Measurements from ENCODE around the gene BMPR1A. TPM values are rescaled to one million over a fixed set of nuclear protein-coding genes. Genes with fewer than 3 reads are reported as not detected.
"Not testable (repeated sequence)": the region's sequence is repeated elsewhere in the genome, so short reads cannot be mapped to it uniquely, and the experiment has no call there.

The BMPR1A gene
- total and polyA plus RNA-seq, 5 donors = 10.8 to 92.0 (median 62.2) TPM

DNA sequence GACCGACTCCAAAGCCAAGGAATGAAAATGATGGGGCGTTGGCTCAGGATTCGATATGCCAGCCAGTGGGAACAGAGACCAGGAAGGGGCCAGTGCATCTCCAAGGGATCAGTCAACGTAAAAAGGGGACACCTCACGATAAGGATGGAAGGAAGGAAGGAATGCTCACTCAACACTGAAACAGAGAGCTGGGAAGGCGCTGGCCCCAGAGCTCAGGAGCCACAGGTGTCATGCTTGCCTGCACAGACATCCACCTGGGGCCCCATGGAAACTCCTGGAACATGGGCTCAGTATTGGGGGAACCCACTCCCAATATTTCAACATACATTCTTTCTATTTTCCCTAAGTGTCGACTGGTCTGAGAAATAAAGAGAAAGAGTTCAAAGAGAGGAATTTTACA lies 195.7 kb downstream of the BMPR1A start:
- Histone ChIP-seq H3K4me3 (ENCODE audit: low read length) (no peak overlapping the region), H3K9me3 (ENCODE audit: control insufficient read depth, low read length) (no peaks in the 10 kb centered on the region), H3K27ac (ENCODE audit: low read length) (no peak overlapping the region), H3K27me3 (ENCODE audit: control insufficient read depth, insufficient read depth) (no peaks in the 10 kb centered on the region), H3K4me1 (ENCODE audit: control insufficient read depth, insufficient read depth, low read length) (peaks cover 8% of the 10 kb centered on the region)
- no peak for ATAC-seq
- DNase-seq = peak in 1 of 3 donors; percentile 18
- intact Hi-C loops (cut with DNase I) = no loop called here
- 89% methylated on average over 7 of the region's 7 CpGs for WGBS

DNA sequence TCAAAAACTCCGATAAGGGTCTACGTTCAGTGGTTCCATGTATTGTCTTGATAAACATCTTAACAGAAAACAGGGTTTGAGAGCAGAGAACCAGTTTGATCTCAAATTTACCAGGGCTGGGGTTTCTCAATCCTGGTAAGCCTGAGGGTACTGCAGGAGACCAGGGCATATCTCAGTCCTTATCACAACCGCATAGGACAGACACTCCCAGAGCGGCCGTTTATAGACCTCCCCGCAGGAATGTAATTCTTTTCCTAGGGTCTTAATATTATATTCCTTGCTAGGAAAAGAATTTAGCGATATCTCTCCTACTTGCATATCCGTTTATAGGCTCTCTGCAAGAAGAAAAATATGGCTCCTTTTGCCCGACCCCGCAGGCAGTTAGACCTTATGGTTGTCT lies 196.3 kb downstream of the BMPR1A start:
- H3K9me3 ChIP-seq (ENCODE audit: control insufficient read depth, low read length); H3K27me3 ChIP-seq (ENCODE audit: control insufficient read depth, insufficient read depth); H3K4me1 ChIP-seq (ENCODE audit: control insufficient read depth, insufficient read depth, low read length); intact Hi-C loops (cut with DNase I); H3K4me3 ChIP-seq (ENCODE audit: low read length); ATAC-seq; H3K27ac ChIP-seq (ENCODE audit: low read length): not testable (repeated sequence)
- peak in 1 of 3 donors; percentile 9 for DNase-seq
- 94% methylated on average over 10 of the region's 10 CpGs for WGBS

DNA sequence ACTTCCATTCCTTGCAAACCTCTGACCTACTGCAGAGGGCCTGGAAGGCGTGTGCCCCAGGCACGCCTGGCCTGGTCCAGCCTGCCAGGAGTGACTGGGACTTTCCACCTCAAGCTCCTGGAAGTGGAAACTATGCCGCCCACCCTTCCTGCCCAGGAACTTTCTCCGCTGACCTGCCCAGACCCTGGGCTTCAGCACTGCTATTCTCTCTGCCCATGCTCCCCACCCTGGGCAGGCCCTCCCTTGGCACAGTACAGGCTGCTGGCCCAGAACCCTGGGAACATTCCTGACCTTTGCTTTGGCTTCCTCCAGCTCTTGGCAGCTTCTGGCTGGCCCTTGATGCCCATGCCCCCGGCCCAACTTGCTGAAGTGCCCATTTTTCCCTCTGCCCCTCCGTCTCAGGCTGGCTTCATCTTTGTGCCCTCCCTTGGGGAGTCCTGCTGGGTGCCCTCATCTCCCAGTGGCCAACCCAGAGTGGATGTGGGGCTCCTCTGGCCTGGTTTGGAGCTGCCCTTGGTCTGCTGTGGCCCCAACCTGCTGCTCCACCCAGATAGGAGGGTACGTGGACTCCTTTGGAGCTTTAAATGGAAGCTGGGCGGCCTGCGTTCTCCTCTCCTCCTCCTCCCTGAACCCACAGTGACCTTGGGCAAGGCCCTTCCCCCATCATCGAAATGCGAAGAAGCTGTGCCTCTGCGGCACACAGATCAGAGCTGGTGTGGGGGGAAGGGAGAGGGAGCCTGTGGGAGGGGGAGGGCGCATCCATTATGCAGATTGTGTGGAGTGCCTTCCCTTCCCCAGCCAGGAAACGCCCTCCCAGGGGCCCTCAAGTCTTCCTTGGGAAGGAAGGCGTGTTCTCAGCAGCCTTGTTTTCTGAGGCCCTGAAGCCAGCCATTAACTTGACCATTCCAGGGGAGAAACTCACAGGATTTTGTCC lies 197.6 kb downstream of the BMPR1A start:
- Histone ChIP-seq H3K4me3 (ENCODE audit: low read length) (peak overlapping the region; percentile 6), H3K9me3 (ENCODE audit: control insufficient read depth, low read length) (no peaks in the 10 kb centered on the region), H3K27ac (ENCODE audit: low read length) (peak overlapping the region; percentile 81), H3K4me1 (ENCODE audit: control insufficient read depth, insufficient read depth, low read length) (peaks cover 8% of the 10 kb centered on the region), H3K27me3 (ENCODE audit: control insufficient read depth, insufficient read depth) (no peaks in the 10 kb centered on the region)
- ATAC-seq (peak; percentile 83 to 84), DNase-seq (peak; percentile 86 to 90 (median 89))
- intact Hi-C loops (cut with DNase I) = no loop called here
- 40% methylated on average over 15 of the region's 15 CpGs for WGBS

DNA sequence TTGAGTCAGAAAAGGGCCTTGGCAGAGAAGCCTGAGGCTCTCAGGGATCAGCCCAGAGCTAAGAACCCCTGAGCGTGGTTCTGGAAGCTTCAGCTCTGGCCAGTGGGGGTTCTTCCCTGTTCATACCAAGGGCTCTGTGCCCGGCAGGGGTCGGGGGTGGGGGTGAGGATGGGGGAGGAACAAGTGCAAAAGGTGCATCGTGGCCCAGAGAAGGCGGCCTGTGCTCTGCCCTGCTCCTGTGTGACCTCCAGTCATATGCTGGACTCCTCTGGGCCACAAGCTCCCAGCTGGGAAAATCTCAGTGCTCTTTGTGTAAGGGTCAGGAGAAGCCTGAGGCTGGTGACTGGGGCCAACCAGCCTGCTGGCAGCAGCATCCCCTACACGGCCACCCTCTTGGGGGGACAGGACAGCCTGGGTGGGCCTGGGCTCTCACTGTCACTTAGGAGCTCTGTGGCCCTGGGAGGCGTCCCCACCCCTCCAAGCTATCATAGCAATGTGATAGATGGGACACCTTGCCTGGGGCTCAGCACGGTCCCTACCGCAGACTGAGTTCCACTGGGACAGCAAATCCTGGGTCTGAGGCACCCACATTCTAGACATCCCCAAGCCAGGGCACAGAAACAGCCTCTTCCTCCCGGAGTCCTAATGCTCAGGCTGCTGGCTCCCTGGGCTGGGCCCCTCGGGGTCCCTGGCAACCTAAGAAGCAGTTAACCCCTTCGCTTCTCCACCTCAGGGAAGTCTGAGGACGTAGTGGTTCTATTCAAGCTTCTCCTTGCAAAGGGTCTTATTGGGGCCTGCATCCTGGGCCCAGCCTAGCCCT lies 198.5 kb downstream of the BMPR1A start:
- Histone ChIP-seq H3K4me1 (ENCODE audit: control insufficient read depth, insufficient read depth, low read length) (peaks cover 8% of the 10 kb centered on the region), H3K4me3 (ENCODE audit: low read length) (peak overlapping the region; percentile 6), H3K9me3 (ENCODE audit: control insufficient read depth, low read length) (no peaks in the 10 kb centered on the region), H3K27ac (ENCODE audit: low read length) (peak overlapping the region; percentile 81), H3K27me3 (ENCODE audit: control insufficient read depth, insufficient read depth) (no peaks in the 10 kb centered on the region)
- peak in 2 of 3 donors; percentile 49 to 53 for DNase-seq
- intact Hi-C loops (cut with DNase I) = no loop called here
- ATAC-seq = no peak
- WGBS = 49% methylated on average over 13 of the region's 13 CpGs

GRCh38 chr10:86955501-86956194 lies 199.2 kb downstream of the BMPR1A start:
- 57% methylated on average over 16 of the region's 16 CpGs for WGBS
- peaks cover 8% of the 10 kb centered on the region for H3K4me1 ChIP-seq (ENCODE audit: control insufficient read depth, insufficient read depth, low read length)
- intact Hi-C loops (cut with DNase I) = no loop called here
- H3K27me3 ChIP-seq (ENCODE audit: control insufficient read depth, insufficient read depth) = no peaks in the 10 kb centered on the region
- DNase-seq (peak; percentile 48 to 74 (median 72)), ATAC-seq (peak in 1 of 2 donors; percentile 9)
- H3K4me3 ChIP-seq (ENCODE audit: low read length) = peak overlapping the region; percentile 47
- peak overlapping the region; percentile 81 for H3K27ac ChIP-seq (ENCODE audit: low read length)
- H3K9me3 ChIP-seq (ENCODE audit: control insufficient read depth, low read length) = no peaks in the 10 kb centered on the region

GRCh38 chr10:86956195-86956847 lies 199.9 kb downstream of the BMPR1A start:
- no peak for ATAC-seq
- peak overlapping the region; percentile 47 for H3K4me3 ChIP-seq (ENCODE audit: low read length)
- peak in 1 of 3 donors; percentile 29 for DNase-seq
- peaks cover 8% of the 10 kb centered on the region for H3K4me1 ChIP-seq (ENCODE audit: control insufficient read depth, insufficient read depth, low read length)
- intact Hi-C loops (cut with DNase I) = no loop called here
- H3K9me3 ChIP-seq (ENCODE audit: control insufficient read depth, low read length) = no peaks in the 10 kb centered on the region
- peak overlapping the region; percentile 78 for H3K27ac ChIP-seq (ENCODE audit: low read length)
- H3K27me3 ChIP-seq (ENCODE audit: control insufficient read depth, insufficient read depth) = no peaks in the 10 kb centered on the region
- 68% methylated on average over 7 of the region's 7 CpGs for WGBS

DNA sequence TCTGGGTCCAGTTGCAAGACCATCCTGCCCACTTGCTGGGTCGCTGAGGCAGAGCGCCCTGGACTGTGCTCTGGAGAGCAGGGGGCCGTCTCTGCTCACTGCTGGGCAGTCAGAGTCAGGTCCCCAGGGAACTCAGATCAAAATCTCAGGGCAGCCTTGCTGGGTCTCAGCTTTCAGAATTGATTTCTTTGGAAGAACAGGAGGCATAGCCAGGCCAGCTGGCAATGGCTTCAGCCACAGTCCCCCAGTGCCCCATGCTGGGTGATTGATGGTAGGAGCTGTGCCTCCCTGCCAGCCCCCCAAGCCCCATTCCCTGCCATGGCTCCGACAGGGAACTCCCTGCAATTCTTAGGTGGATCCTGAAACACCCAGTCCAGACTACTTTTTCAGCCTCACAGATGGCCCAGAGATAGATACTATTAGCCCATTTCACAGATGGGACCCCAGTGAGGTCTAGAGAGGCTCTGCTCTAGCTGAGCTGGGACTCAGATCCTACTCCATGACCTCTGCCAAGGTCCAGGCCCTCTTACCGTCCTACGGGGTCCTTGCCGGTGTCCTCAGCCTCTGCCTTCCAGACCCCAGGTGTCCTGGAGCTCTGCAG lies 200.5 kb downstream of the BMPR1A start:
- peak overlapping the region; percentile 47 for H3K4me3 ChIP-seq (ENCODE audit: low read length)
- WGBS = 66% methylated on average over 7 of the region's 7 CpGs
- H3K4me1 ChIP-seq (ENCODE audit: control insufficient read depth, insufficient read depth, low read length) = peaks cover 8% of the 10 kb centered on the region
- H3K27ac ChIP-seq (ENCODE audit: low read length) = peak overlapping the region; percentile 78
- H3K27me3 ChIP-seq (ENCODE audit: control insufficient read depth, insufficient read depth) = no peaks in the 10 kb centered on the region
- no peaks in the 10 kb centered on the region for H3K9me3 ChIP-seq (ENCODE audit: control insufficient read depth, low read length)
- intact Hi-C loops (cut with DNase I) = no loop called here
- no peak for ATAC-seq
- DNase-seq = peak in 1 of 3 donors; percentile 43

DNA sequence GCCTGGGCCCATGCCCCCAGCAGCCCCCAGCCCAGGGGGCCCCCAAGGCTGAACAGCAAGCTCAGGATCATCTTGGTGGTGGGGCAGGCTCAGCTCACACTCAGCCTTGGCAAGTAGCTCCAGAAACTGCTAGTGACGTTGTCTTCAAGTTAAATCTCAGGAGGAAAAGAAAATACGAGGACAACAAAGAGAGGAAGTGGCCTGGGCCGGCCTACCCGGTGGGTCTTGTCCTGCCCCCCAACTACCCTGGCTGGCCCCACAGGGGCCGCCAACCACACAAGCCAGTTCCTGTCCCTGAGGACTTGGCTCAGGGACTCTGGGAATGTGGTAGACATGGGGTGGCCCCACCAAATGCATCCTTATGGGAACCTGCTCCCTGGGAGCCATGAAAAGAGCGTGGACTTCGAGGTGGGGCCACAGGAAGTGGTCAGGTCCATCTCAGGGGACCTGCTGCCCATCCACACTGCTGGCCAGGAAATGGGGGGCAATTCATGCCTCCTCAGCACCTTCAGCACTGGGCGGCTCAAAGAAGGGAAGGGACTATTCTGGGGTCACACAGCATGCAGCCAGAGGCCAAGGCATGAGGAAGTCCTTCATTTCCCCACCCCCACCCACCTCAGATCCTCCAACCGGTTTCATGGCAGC lies 201.2 kb downstream of the BMPR1A start, which contains the start of gene MMRN2:
Gene MMRN2, minus strand, starts transcription at position 145 of the 645 bp plus-strand sequence. Its CDS starts 74 bp downstream, at position 71.
- peak; percentile 7 to 37 for ATAC-seq
- H3K4me3 ChIP-seq (ENCODE audit: low read length) = peak within 1 kb of the TSS; percentile 47
- intact Hi-C loops (cut with DNase I) = no loop called here
- DNase-seq = peak; percentile 70 to 82 (median 80)
- no peaks in the 10 kb centered on the region for H3K9me3 ChIP-seq (ENCODE audit: control insufficient read depth, low read length)
- WGBS = 42% methylated on average over 9 of the region's 9 CpGs
- H3K4me1 ChIP-seq (ENCODE audit: control insufficient read depth, insufficient read depth, low read length) = peaks cover 8% of the 10 kb centered on the region
- H3K27me3 ChIP-seq (ENCODE audit: control insufficient read depth, insufficient read depth) = no peaks in the 10 kb centered on the region
- peak within 1 kb of the TSS; percentile 78 for H3K27ac ChIP-seq (ENCODE audit: low read length)

DNA sequence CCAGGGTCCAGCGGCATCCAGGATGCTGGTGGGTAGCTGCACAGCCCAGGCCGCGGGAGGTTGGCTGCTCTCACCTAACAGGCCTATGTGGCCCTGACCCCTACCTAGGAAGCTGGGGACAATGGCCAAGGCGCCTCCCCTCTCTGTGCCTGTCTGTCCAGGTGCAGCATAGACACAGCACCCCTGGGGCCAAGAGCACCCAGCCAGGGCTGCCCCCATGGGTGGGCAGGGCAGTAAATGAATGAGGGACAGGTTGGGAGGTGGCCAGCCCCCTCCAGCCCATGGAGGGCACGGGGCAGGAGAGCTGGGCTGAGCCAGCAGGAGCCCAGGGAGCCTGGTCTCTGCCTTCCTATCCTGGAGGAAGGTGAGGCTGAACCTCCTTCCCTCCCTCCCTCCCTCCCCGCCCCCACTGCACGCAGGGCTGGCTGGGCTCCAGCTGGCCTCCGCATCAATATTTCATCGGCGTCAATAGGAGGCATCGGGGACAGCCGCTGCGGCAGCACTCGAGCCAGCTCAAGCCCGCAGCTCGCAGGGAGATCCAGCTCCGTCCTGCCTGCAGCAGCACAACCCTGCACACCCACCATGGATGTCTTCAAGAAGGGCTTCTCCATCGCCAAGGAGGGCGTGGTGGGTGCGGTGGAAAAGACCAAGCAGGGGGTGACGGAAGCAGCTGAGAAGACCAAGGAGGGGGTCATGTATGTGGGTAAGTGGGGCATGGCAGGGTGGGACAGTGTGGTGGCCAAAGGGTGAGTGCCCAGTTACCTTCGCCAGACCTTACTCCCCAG lies 201.9 kb downstream of the BMPR1A start, which contains the start of gene SNCG:
Gene SNCG, plus strand, starts transcription at position 484 of the 785 bp plus-strand sequence. Its CDS starts 99 bp downstream, at position 583.
- H3K27me3 ChIP-seq (ENCODE audit: control insufficient read depth, insufficient read depth) = no peaks in the 10 kb centered on the region
- H3K27ac ChIP-seq (ENCODE audit: low read length) = peak within 1 kb of the TSS; percentile 74
- 31% methylated on average over 22 of the region's 22 CpGs for WGBS
- H3K4me3 ChIP-seq (ENCODE audit: low read length) = peak within 1 kb of the TSS; percentile 47
- ATAC-seq = no peak
- DNase-seq = peak; percentile 60 to 86 (median 84)
- H3K9me3 ChIP-seq (ENCODE audit: control insufficient read depth, low read length) = no peaks in the 10 kb centered on the region
- peaks cover 7% of the 10 kb centered on the region for H3K4me1 ChIP-seq (ENCODE audit: control insufficient read depth, insufficient read depth, low read length)
- intact Hi-C loops (cut with DNase I) = no loop called here

Measured in right cardiac atrium (tissue), 5 donors.